ENCODE results near the gene WNT5A.

The WNT5A gene

DNA sequence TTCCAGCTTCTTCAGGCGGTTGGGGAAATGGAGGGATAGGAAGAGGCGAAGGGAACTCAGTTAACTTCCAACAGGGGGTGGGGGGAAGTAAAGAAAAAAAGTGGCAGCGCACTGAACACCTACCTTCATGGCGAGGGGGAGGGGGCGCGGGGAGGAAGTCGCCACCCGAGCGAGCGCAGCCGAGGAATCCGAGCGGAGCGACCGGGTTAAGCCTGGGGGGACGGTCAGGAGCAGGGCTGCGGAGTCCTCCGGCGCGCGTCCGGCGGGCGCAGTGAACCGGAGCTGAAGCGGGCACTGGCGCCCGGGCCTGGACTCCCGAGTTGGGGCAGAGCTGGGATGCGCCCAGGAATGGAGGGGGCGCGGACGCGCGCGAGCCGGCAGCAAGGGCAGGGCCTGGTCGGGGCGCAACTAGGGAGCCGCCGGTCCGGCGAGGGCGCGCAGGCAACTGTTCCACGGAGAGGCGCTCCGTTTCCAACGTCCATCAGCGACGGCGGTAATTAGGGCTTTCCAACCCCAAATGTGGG is at the start of gene WNT5A:
Gene WNT5A, minus strand, starts transcription at position 450 of the 524 bp plus-strand sequence. Its CDS starts 321 bp downstream, at position 129.
- FAIRE-seq, result no peak

DNA sequence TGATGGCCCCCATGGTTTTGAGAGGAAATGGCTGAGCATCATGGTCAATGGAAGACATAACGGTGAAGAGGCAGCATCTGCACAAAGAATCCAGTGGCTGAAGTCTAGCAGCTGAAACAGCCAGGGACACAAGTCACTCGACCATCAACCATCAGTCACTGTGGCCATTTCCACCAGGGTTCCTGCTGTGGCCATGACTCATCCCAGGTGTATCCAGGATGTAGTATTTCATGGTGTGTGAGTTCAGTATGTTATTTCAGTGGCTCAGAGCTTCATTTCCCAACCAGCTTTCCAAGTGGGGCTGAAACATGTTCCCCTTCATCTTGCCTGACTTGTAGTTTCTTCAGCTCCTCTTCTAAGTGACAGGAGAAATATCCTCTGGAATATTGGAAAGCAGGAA is 47.8 kb upstream of the WNT5A start:
- no peak for DNase-seq (ENCODE audit: low spot score)
- no peak for FAIRE-seq

More for the DNA sequence above, at the start of gene WNT5A:
- DNase-seq (ENCODE audit: low spot score), result no peak

DNA sequence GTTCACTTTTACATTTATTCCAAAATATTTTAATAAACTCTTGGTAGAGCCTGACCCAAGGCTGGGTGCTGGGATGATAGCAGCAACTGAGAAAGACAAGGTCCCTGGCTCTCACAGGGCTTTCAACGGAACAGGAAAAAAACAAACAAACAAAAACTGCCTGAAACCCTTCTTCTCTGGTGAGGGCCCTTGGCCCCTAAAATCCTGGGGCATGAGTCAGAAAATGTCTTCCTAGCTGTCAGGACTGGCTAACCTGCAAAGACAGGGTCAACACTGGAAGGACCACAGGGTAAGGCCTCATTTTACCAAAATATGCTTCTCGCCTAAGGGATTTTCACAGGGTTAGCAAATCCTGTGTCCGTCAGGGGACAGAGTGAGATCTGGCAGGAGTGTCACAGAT is 45.7 kb upstream of the WNT5A start:
- DNase-seq (ENCODE audit: low spot score) (no peak), FAIRE-seq (no peak)

DNA sequence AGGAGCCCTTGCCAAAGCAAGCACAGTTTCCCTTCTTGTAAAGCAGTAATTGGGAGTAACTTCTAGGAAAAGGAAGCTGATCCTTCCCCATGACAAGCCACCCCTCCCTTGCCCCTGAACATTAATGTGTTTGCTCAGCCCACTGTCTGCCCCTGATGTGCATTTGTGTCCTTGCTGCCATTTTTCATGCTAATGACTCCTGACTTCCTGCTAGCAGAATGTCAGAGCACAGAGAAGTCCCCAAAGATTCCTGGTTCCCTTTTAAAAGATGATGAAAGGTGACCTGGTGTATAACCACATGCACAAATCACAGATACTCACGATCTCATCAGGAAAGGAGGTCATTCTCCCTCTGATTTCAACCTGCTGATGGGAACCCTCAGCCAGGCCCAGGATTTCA is 44.2 kb upstream of the WNT5A start:
- FAIRE-seq, result no peak
- DNase-seq (ENCODE audit: low spot score), result no peak

DNA sequence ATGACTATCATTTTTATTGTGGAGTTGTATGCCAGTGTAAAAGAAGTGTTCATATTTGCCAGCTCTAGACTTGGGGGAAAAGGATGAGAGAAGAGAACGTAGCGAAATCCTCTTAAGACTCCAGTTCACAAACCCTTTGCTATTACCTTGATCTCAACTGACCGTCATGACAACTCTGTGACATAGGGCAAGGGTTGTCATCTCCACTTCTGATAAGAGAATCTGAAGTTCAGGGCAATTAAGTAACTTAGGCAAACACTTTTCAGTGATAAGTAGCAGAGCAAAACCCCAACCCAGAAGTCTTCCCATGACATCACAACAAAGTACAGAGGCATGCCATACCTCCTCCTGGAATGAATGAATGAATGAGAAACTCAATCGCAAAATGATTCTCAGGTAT is 40.3 kb upstream of the WNT5A start:
- DNase-seq (ENCODE audit: low spot score), result no peak
- no peak for FAIRE-seq

DNA sequence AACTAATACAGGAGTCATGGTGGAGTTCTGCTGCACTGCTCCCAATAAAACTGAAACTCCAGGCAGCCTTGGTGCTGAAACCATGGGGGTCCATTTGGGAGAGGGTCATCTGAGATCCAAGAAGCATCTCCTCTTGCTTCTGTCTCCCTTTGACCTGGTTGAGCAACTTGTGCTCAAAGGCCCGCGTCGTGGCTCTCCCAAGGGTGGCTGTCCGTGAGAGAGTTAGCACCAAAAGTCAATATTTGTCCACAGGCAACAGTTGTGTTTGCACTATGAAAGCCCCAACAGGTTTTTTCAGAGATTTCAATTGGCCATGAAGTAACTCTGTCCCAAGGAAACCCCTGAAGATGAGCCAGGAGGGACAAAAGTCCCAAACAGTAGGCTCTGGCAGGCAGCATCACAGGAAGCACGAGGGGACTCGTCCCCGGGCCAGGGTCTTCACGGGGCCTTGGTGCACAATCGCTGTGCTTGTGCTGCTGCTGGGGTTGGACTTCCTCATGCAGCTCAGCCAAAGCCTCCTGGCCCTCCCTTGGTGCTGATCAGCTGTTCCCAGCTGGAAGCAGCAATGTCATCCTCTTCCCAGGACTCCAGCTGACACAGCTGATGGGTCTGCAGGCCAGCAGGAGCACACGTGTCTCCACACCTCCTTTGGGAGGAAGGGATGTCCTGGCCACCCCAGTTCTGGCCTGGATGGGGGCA is 39.4 kb upstream of the WNT5A start:
- FAIRE-seq (no peak), DNase-seq (ENCODE audit: low spot score) (no peak)

DNA sequence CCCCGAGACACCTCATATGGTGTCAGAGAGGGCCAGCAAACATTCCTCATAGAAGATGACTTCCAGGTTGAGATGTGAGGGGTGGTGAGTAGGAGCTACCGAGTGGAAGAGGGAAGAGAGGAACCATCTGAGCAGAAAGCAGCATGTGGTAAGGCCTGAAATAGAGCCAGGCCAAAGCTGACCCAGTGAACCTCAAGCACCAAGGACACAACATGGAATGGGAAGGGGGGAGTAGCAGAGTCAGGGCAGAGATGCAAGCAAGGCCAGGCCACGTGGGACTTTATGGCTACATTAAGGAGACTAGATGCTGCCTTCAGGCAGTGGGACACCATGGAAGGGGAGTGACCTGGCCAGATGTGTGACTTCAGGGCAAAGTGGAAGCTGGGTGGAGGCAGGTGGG is 38.3 kb upstream of the WNT5A start:
- DNase-seq (ENCODE audit: low spot score), result no peak
- FAIRE-seq, result no peak

DNA sequence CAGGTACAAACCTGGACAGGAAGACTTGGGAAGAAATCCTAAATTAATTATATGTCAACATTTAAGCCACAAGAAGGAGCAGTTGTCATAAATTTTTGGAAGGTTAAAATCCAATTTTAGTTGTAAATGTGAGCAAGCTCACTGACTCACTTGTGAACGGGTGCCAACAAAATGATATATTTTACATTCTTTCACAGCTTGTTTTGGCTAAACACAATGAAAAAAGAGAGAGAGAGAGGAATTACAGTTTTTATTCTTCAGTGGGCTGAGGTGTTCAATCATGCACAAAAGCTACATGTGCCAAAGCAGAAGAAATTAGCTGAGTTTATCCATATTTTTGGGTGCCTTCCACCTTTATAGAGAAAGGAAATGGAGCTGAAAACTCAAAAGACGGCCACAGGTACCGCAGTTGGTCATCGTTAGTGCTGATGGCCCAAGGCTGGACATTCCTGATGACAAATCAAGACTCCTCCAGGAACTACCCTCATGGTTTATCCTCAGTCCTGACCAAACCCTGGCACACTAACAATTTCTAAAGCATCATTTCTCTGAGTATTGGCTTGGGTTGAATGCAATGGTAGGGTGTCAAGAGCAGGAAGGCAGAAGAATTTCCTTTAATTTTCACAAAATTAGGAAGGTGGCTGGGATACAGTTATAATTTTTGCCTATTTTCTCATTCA is 37.6 kb upstream of the WNT5A start:
- FAIRE-seq (no peak), DNase-seq (ENCODE audit: low spot score) (no peak)

DNA sequence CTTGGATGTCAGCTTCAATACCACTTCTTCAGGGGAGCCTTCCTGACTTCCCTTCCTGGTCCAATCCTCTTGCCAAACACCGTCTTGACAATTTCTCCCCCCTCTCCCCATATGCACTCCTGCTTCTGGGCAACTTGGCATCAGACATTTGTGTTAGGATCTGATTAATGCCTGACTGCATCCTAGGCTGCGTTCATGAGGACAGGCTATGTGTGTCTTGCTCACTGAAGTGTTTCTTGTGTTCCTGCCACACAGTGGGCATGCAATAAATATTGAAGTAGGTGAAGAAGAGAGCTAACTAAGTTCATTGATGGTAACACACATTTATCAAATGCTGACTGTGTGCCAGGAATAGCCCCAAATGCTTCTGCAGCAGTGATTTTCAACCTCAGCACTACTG is 36.4 kb upstream of the WNT5A start:
- DNase-seq (ENCODE audit: low spot score), result no peak
- peak; percentile 27 for FAIRE-seq

DNA sequence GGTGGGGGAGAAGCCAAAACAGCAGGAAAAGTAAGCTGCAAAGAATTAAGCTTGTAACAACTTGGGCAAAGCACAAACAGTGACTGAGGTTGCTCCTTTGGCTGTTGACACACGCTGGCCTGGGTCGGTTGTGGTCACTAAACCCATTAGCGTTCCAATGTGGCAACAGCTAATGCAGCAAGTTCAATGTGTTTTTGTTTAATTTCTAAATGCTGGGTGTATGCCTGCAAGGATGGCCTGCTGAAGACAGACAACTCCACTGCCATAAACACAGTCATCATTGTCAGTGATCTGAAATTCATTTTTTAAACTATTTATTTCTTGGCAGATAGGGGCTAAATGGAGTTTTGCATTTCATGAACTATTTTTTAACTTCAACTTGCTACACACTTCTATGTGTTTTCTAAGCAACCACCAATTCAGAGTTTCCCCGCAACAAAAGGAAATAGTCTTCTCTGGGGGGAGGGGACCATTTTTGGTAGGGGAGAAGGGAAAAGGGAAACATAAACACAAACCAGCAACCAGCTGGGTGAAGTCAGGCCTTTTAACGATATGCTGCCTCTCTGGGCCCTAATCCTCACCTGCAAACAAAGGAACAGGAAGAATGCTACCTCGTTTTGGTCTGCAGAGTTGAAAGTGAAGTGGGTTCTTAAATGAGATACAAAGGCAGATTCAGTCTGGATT is 34.8 kb upstream of the WNT5A start:
- FAIRE-seq, result no peak

DNA sequence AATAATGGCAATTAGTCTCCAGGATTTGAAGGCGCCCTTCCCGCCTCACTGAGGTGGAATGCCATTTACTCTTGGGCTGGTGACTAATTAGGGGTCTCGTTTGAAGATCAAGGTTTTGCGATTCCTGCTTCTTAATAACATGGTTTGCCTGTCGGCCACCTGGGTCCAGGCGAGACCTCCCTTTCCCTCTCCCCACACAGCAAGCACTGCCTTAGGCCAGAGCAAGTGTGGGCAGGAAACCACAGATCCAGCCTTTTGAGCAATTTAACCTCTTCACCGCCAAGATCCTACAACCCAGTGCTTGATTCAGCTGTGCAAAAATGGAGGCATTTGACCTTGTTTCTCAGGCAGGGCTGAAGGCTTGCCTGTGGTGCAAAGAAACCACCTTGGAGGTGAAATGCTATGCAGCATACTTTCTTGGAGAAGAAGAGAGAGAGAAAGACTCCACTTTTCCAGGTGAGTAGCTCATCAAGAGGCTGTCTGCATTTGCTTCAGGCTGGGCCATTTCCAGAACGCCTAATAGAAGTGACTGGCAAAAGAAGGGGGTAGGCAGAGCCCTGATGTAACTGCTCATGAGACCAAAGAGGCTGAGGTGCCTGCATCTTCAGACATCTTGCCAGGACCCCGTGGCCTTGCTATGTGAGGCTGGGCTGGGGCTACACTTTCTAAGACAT is 34.1 kb upstream of the WNT5A start:
- DNase-seq (ENCODE audit: low spot score) (no peak), FAIRE-seq (no peak)

More for the DNA sequence above, 34.8 kb upstream of the WNT5A start:
- DNase-seq (ENCODE audit: low spot score), result no peak

DNA sequence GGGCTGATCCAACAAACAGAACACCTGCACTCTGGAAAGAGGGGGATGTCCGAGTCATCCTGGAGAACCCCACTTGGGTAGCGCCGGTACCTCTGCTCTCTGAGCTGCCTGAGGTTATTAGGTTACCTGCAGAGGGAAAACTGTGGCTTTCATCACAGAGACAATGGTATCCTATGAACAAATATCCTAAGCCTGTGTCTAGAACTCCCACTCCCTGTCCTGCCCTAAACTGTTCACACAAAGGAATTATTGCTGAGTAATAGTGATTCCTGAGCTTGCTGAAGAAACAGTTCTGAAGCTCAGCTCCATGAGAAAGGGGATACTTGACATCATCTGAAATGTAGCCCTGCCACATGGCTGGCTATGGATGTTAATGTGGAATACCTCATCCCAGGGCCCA is 31.9 kb upstream of the WNT5A start:
- DNase-seq (ENCODE audit: low spot score), result peak; percentile 32

DNA sequence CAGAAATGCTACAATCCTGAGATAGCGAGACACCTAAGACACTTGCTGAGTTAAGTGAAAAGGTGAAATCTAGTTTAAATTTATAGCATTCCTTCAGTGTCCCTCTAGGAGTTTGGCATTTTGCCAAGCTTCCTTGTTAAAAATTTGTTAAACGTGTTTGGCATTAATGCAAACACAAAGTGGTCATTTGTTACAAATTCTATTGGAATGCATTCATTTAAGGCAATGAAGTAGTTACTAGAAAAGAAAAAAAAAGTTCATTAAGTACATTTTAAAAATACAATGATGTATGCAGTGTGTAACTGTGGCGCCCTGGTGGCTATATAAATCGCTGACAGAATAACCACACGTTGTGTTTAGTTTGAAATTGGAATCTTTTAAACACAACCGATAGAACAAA is 31.3 kb upstream of the WNT5A start:
- FAIRE-seq (no peak), DNase-seq (ENCODE audit: low spot score) (no peak)

More for the DNA sequence above, 31.9 kb upstream of the WNT5A start:
- no peak for FAIRE-seq

DNA sequence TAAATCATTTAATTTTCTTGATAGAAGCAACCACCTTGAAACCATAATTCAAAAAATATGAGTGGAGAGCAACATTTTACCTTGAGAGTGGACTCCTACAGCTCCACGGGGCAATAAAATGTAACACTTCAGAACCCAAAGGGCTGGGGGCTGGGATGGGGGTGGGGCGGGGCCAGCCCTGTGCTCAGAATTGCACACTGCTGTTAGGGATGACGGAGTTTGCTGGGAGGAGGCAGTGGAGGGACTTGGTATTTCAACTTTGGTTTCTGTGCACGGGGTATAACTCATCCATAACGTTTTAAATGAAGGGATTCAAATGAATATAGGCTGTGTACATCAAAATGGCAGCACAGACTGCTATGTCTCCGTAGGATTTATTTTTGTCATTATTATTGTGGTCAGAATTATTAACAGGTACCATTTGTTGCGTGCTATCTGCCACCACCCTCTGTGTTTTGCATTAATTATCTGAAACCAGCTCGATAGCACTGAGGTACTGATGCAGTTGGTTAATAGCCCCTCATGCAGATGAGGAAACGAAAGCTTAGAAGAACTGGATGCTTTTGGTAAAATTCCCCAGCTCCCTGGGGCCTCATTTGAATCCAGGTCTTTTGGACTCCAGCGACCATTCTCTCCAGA is 29.4 kb upstream of the WNT5A start:
- no peak for FAIRE-seq
- DNase-seq (ENCODE audit: low spot score), result no peak

DNA sequence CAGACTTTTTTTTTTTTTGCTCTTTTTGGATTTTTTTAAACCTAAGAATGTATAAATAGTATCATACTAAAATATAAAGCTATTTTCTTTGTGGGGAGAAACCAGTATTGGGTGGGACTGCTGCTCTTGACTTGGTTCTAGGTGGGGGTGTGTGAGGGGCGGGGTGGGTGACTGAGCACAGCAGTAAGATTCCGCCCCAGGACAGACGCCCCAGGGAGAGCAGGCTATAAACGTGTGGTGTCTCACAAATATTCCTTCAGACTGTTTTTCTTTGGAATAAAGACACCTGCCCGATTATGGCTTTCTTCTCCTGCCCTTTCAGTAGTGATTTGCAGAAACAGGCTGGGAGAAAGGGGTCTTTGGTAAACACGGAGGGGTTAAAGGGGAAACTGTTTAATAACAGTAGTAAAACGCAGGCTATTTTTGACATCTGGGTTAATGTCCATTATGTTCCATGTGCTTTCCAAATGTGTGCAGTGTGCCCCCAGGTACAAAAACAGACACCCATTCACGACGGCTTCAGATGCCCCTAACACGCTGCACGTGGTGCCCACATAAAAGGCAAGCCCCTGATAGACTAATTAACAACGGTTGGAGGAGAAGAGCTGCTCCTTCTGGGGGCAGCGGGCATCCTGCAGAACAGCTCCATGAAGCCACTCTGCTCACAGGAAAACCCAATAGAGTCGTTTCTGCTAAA is 28.6 kb upstream of the WNT5A start:
- DNase-seq (ENCODE audit: low spot score), result no peak
- no peak for FAIRE-seq

DNA sequence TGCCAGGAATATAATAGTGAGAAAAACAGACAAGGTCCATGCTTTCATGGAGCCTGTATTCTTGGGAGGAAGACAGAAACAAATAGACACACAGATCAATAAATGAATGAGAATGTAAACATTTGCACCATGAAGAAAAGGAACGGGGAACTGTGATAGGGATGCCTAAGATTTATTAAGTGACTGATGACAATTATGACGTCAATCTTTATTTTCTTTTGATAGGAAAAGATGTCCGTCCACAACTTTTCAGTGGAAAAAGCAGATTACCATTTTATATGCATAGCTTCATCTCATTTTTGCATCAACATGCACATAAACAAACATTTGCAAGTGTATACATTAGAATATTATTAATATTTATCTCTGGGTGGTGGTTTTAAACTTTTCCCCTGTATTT is 27.9 kb upstream of the WNT5A start:
- DNase-seq (ENCODE audit: low spot score) (no peak), FAIRE-seq (no peak)

DNA sequence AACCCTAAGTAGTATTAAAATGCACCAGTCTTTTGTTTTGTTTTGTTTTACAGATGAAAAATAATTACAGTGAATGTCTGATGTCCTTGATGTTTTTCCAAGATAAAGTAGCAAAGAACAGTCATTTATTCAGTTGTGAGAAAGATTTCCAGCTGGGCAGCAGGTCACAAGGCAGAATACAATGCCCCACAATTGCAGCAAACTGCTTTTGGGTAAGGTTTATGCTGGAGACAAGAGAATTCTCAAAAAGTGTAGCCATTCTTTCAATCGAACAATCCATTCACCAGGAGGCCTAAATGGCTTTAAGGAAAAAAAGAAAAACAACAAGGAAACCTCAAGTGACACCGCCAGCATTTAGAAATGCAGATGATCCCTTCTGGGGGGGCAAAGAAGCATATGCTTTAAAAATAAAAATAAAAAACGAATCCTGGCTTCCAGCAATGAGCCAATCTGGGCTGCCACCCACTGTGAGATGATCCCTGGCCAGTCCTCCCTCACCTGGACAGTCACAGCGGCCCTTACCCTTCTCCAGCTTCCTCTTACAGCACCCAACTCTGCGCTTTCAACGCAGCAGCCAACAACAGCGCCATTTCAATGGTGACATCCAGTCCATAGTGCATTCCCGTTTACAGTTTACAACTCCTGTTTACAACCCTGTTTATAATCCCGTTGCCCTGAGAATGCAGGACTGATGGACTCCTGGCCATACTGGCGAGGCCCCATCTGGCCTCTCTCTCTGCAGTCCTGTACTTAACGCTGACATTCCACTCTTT is 25.7 kb upstream of the WNT5A start:
- no peak for FAIRE-seq
- DNase-seq (ENCODE audit: low spot score), result no peak

DNA sequence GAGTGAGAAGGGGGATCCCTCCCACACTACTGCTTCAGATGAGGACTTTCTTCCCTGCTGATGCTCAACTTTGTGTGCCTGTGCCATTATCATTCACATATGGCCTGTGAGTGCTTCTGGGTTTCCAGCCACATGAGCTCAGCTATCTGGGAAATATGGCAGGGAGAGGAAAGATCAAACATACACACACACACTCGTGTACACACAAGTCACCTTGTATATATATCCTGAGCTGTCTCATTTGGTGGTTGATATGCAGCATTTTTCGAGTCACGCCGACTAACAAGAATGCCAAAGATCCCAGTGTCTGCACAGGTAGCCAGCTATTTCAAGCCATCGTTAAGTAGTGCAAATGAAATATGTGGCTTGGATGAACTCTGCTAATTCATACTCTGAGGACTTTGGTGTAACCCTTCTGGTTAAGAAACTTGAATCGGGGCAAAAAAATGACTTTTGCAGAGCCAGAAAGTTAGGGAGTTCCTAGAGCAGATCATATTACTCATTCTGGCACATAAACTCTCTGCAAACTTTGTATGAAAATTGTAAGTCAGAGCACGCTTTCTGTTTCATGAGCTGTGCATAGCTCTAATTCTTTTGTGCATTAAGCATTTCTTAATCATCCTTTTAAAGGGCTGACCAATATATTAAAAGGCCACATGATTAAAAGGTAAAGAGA is 24.9 kb upstream of the WNT5A start:
- DNase-seq (ENCODE audit: low spot score) (no peak), FAIRE-seq (no peak)

DNA sequence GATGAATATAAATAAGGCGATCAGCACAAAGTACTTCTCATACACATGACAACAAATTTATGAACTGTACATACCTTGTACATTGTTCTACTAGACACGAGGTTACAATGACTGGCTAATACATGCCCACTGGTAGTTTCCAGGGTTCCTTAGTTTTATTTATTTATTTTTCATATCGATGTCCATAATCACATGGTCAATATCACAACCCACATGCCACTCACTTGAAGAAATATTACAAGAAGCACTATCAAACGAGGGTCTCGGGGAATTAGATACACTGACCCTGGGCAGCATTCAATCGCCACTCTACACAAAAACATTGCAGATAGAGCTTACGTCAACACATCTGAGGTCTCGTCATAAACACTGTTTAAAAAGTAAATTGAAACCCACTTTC is 21.2 kb upstream of the WNT5A start:
- DNase-seq (ENCODE audit: low spot score) (no peak), FAIRE-seq (no peak)

All from urothelium cell line (cell line).